AG04450 (cell line): ENCODE results near the gene NAP1L1. TPM values are rescaled to one million over a fixed set of nuclear protein-coding genes. Genes with fewer than 3 reads are reported as not detected.

Experiments
- CTCF ChIA-PET: fragments of 300-600, 350-600 bp; formaldehyde crosslinking; extraction: SDS; loops from one replicate; lab custom pipeline; 2022; ENCODE audit warnings: antibody characterized with exemption, inconsistent platforms; lab: Charles Lee
- POLR2A ChIA-PET: fragments of 350-600 bp; formaldehyde crosslinking; extraction: SDS; loops from one replicate; lab custom pipeline; 2021; ENCODE audit warnings: antibody characterized with exemption, inconsistent platforms; lab: Yijun Ruan, JAX
- DNase-seq: peaks from one replicate; pipeline ENCODE4 v3.0.0-alpha.2; 2011; ENCODE audit warnings: low read depth, low spot score
- H3K27ac ChIP-seq: one replicate; pipeline ENCODE4 v1.5.1; 2012; ENCODE audit warnings: low read depth, low read length, control low read depth
- H3K27me3 ChIP-seq: one replicate; pipeline ENCODE4 v1.6.0; 2012; ENCODE audit warnings: low read length; ENCODE audit not compliant: control insufficient read depth, insufficient read depth
- H3K4me3 ChIP-seq: 2 replicates; pipeline ENCODE4 v1.5.1; 2011; ENCODE audit warnings: mild to moderate bottlenecking, low read depth, low read length, control low read depth
- H3K9me3 ChIP-seq: 2 replicates; pipeline ENCODE4 v1.5.1; 2012; ENCODE audit warnings: low read length; ENCODE audit not compliant: control insufficient read depth, insufficient read depth
- polyA plus RNA-seq: library from polyadenylated mRNA; depleted of rRNA; stranded (reverse); fragments of >200 nt; gene quantifications from 2 replicates; pipeline ENCODE4 v1.2.3, GENCODE V29; 2011
- TF ChIP-seq, protein P1 (sequence below): IDR thresholded peaks from 2 replicates; pipeline ENCODE4 v1.5.1; 2011; ENCODE audit warnings: low read depth, low read length, control low read depth, inconsistent platforms

The NAP1L1 gene
- polyA plus RNA-seq, 1 experiment, result 593 TPM

DNA sequence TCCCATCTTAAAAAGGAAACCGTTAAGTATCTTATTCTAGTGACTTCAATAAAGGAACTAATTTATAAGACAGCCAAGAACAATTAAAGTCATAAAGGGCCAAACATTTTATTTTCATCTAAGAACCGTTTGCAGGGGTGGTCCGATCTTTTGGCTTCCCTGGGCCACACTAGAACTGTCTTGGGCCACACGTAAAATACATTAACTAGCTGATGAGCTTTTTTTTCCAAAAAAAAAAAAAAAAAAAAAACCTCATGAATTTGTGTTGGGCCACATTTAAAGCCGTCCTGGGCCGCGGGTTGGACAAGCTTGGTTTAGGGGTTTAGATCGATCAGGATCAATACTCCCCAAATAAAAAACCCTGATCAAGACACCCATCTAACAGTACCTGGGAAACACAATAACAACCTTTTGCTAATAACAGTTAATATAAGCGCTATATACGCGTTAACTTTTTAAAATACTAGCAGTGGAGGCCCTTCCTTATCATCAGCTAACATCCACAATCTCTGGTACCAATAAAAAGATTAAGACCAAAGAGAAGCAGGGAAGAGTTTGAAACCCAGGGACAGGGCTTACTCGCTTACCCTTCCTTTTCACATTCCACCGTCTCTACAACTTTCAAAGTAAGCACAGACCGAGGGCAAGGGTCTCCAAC, 1.1 kb downstream of the NAP1L1 start:
- TF ChIP-seq, protein P1, sequence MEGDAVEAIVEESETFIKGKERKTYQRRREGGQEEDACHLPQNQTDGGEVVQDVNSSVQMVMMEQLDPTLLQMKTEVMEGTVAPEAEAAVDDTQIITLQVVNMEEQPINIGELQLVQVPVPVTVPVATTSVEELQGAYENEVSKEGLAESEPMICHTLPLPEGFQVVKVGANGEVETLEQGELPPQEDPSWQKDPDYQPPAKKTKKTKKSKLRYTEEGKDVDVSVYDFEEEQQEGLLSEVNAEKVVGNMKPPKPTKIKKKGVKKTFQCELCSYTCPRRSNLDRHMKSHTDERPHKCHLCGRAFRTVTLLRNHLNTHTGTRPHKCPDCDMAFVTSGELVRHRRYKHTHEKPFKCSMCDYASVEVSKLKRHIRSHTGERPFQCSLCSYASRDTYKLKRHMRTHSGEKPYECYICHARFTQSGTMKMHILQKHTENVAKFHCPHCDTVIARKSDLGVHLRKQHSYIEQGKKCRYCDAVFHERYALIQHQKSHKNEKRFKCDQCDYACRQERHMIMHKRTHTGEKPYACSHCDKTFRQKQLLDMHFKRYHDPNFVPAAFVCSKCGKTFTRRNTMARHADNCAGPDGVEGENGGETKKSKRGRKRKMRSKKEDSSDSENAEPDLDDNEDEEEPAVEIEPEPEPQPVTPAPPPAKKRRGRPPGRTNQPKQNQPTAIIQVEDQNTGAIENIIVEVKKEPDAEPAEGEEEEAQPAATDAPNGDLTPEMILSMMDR, result no peak
- H3K4me3 ChIP-seq, result peak overlapping the region; percentile 88
- no peaks in the 10 kb centered on the region for H3K27me3 ChIP-seq
- ChIA-PET CTCF (interaction anchor here (0.6 kb wide), 5 partner anchors 224 to 529 kb away, joined by 3 to 10 read pairs (median 4); partner anchors contain the start of gene BBS10), POLR2A (interaction anchor here (0.6 to 2.4 kb wide), 5 partner anchors 10 to 247 kb away, joined by 3 to 9 read pairs (median 5); partner anchors contain the start of gene PHLDA1)
- peaks cover 2% of the 10 kb centered on the region; the same call in 1 of the 2 replicates for H3K9me3 ChIP-seq
- peak overlapping the region; percentile 92 for H3K27ac ChIP-seq
- no peak for DNase-seq

DNA sequence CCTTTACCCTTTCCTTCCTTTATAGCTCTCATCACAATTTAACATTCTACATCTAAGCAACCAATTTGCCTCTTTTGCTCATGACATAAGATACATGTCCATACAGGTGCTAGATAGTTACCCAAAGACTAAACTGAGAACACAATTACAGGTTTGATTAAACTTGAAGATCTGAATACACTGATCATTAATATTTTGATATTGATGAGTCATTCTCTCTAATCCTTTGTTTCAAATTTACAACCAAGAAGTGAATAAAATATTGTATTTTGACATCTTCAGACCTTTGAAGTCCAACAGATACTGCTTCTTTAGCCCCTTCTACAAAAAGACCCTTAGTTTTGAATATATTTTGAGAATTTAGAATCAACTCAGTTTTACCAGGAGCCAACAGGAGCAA, 2.6 kb downstream of the NAP1L1 start:
- TF ChIP-seq, protein P1, result no peak

DNA sequence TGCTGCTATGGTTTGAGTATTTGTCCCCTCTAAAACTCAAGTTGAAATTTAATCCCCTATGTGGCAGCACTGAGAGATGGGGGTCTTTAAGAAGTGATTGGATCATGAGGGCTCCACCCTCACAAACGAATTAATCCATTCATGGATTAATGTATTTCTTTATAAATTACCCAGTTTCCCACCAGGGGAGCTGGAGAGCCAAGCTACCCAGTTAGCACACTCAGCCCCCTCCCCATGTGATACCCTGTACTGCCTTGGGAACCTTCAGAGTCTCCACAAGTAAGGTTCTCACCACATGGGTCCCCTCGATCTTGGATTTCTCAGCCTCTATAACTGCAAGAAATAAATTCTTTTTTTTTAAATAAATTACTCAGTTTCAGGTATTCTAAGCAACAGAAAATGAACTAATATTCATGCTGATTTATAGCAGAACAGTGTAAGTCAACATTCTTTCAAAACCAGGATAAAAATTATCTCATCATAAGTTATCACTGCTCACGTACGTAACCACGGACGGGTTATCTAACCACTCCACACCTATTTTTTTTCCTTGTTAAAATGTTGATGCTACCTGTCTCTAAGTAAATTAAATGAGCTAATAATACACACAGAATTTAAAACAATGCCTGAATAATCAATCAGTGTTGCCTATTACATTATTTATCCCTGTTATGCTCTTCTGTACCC, 3.6 kb downstream of the NAP1L1 start:
- no peak overlapping the region for H3K4me3 ChIP-seq

More for the DNA sequence above, 2.6 kb downstream of the NAP1L1 start:
- H3K27me3 ChIP-seq, result no peaks in the 10 kb centered on the region
- DNase-seq, result no peak
- peaks cover 2% of the 10 kb centered on the region; the same call in 1 of the 2 replicates for H3K9me3 ChIP-seq
- POLR2A ChIA-PET, result no interaction called here
- CTCF ChIA-PET, result interaction anchor here (1.1 kb wide), 1 partner anchor 265 kb away, joined by 3 read pairs; no protein-coding TSS in a partner anchor
- no peak overlapping the region for H3K4me3 ChIP-seq
- no peak overlapping the region for H3K27ac ChIP-seq

DNA sequence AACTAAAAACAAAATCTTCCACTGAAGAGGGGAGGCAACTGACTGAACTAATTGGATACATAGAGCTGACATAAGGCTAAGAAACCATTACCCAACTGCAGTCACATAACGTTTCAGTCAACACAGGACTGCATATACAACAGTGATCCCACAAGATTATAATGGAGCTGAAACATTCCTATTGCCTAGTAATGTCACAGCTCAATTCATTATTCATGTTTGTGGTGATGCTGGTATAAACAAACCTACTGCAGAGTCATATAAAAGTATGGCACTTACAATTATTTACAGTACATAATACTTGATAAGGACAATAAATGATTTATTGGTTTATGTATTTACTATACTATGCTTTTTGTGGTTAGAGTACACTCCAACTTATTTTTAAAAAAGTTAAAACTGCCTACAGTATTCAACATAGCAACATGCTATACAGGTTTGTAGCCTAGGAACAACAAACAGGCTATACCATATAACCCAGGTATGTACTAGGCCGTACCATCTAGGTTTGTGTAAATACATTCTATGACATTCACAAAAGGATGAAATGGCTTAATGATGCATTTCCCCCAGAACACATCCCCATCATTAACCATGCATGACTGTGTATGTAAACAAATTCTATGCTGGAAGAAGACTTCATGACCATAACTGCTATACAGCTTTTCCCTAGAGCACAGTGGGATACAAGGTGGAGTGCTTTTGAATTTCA, 4.3 kb downstream of the NAP1L1 start:
- peaks cover 2% of the 10 kb centered on the region; the same call in 1 of the 2 replicates for H3K9me3 ChIP-seq
- CTCF ChIA-PET, result interaction anchor here (1.3 kb wide), 2 partner anchors 267 to 507 kb away, joined by 4 to 5 read pairs; no protein-coding TSS in a partner anchor

More for the DNA sequence above, 3.6 kb downstream of the NAP1L1 start:
- no peak for DNase-seq
- peaks cover 2% of the 10 kb centered on the region; the same call in 1 of the 2 replicates for H3K9me3 ChIP-seq
- H3K27ac ChIP-seq, result no peak overlapping the region
- no peaks in the 10 kb centered on the region for H3K27me3 ChIP-seq
- POLR2A ChIA-PET, result interaction anchor here (1.0 kb wide), 1 partner anchor 267 kb away, joined by 5 read pairs; the partner anchor contains the start of gene BBS10
- CTCF ChIA-PET, result no interaction called here
- TF ChIP-seq, protein P1, result peak; percentile 41; the same call in 1 of the 2 replicates

More for the DNA sequence above, 4.3 kb downstream of the NAP1L1 start:
- DNase-seq, result peak; percentile 20
- POLR2A ChIA-PET, result interaction anchor here (0.6 to 1.0 kb wide), 2 partner anchors 29 to 267 kb away, joined by 5 to 7 read pairs; partner anchors contain the start of gene BBS10
- H3K27me3 ChIP-seq, result no peaks in the 10 kb centered on the region
- no peak overlapping the region for H3K4me3 ChIP-seq
- H3K27ac ChIP-seq, result no peak overlapping the region
- TF ChIP-seq, protein P1, result no peak
